Fibroblast of gingiva (primary cell): ENCODE results near the gene DNTT.

Source experiments
- DNase-seq: peaks from one replicate; pipeline ENCODE4 v3.0.0-alpha.2; 2011; ENCODE audit warnings: low read depth

The DNTT gene

GRCh38 chr10:96304230-96304629 lies at the start of gene DNTT:
DNTT (plus strand) TSS chr10:96304434; CDS start chr10:96304498, 64 bp downstream.
- no peak for DNase-seq

- DNase-seq, result no peak
Observed at GRCh38 chr10:96254976-96255375, 49.3 kb upstream of the DNTT start.

GRCh38 chr10:96255549-96256333 lies 48.5 kb upstream of the DNTT start:
- DNase-seq, result no peak

- DNase-seq, result no peak
Observed at GRCh38 chr10:96257944-96258343, 46.3 kb upstream of the DNTT start.

- DNase-seq, result no peak
Observed at GRCh38 chr10:96259150-96259549, 45.1 kb upstream of the DNTT start.

DNA sequence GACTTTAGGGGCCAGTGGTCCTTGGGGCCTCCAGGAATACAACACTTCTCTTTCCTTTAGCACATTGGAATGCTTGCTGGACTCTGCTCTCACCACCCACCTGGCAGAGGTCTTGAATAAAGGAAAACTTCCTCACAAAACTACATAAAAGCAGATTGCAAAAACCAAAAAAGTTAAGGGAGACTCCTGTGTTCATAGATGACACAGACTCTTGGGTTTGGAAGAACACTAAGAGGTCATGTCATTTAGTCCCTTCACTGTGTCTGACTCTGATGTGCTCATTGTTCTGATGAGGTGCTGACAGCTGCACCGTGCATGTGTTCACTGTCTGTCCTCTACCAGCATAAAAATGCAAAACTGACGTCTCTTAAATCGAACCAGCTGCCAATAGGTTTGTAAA lies 44.2 kb upstream of the DNTT start:
- no peak for DNase-seq

- no peak for DNase-seq
Observed at GRCh38 chr10:96261132-96261531, 43.1 kb upstream of the DNTT start.

- DNase-seq, result no peak
Observed at GRCh38 chr10:96261930-96262329, 42.3 kb upstream of the DNTT start.

DNA sequence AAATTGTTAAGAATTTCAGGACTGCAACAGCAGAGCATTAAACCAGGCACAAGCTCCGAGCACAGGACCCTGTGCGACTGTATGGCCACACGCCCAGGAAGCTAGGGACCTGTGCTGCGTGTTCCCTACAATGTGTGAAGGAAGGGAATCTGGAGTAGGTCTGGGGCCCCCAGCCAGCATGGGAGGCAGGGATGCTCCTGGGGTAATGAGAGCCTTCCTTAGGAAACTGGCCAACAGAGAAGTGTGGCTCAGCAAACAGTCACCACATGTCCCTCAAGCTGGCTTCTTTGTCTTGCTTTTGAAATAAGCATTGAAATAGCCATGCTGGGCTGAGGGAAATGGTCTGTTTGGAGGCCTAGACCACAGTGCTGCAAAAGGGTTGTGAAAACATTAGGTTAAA lies 41.1 kb upstream of the DNTT start:
- DNase-seq, result no peak

DNA sequence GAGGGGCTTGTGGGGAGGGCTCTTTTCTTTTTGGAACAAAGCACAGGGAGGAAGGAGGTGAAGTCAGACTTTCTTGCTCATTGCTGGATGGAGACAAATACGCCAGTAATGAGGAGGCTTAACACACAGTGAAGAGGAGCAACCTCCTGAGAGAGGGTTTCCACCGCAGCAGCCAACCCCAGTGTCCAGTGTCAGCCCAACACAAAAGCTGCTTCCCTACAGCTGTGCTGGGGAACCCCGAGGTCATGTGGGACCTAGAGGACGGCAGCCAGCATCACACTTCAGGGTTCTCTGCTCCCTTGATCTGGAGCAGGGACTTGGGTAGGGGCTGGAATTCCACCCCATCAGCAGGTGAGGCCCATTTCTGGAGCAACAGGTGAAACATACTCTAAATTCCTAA lies 40.6 kb upstream of the DNTT start:
- no peak for DNase-seq

DNA sequence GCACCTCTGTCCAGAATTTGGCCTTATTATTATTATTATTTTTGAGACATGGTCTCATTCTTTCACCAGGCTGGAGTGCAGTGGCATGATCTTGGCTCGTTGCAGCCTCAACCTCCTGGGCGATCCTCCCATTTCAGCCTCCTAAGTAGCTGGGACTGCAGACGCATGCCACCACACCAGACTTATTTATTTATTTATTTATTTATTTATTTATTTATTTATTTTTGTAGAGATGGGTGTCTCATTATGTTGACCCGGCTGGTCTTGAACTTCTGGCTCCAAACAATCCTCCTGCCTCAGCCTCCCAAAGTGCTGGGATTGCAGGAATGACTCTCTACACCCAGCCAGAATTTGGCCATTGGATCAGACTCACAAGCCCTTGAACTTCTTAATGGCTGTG lies 39.3 kb upstream of the DNTT start:
- no peak for DNase-seq

DNA sequence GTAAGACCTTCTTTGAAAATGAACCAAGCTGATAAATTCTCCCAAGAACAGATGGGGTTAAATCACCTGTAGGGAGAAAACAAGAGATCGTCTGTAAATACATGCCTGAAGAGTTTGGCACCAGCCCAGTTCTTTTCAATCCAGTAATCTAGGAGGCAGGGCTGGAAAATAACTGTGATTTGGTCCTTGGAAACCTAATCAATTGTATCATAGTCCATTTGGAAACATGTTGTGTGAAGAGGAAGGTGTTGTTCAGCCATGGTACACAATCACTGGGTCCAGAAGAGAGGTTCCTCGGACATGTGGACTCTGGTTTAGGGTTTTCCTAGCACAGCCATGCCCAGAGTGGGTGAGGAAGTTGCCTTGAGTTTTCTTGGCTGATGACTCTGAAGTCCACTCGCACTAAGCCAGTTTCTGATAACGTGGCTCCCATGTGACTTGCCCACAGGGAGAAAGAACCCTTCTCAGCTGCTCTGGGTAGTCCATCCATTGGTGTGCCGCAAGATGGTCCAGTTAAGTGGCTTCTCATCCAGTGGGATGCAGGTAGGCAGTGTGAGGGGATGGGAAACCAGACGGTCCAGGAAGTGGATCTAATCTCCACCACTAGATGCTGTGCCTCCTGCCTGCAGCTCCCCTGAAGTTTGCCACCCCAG lies 38.0 kb upstream of the DNTT start:
- no peak for DNase-seq

DNA sequence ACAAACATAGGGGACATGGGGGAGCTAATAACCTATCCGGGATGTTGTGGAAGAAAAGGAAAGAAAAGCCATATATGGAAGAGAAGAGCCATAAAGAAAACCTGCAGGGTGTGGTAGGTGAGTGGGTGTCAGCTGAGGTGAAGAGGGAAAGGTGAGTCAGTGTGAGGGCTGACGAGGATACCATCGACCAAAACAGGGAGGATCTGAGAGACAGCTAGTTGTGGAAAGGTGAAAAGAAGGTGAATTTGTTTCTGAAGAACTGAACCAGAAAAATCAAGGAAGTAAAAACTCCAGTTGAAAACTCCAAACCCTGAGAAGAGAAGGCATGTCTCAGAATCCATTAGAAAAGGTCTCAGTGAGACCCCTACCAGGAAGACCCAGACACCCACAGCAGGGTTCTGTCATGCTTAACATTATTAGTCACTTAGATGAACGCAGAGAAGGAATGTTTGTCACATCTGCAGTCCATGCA lies 37.0 kb upstream of the DNTT start:
- DNase-seq, result no peak

- DNase-seq, result no peak
Observed at GRCh38 chr10:96268341-96268909, 35.8 kb upstream of the DNTT start.

DNA sequence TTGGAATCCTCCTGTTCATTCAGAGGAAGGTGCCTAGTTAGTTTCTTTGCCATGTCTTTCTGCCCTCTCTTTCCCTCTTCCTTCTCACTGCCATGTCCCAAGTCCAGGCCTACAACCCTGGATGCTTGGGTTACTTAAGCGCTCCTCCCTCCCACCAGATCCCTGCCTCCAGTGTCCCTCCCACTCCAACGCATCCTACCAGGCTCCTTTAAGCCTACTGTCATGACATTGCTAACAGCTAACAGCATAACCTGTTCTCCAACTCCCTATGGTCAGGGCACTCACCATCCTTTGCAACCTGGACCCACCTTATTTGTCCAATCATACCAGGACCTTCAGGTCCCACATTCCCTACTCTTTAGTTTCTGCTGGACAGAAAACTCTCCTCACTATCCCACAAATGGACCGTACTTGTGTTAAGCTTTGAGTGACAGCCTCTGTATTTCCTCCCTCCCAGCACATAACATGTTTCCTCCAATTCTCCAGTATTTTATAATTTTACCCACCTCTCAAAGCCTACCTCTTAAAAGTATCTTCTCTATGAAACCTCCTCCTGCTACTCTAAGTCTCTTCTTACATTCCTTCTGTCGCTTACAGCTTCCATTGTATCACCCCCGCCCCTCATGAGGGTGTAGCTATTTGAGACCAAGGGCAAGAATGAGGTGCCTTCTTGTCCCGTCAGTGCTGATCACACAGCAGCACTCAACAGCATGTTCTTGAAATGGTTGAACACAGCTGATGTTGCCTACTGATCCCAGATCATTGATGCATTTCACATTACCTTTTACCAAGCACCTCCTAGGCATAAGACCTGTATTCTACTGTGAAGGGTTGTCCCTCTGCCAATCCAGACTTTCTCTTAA lies 34.6 kb upstream of the DNTT start:
- no peak for DNase-seq

GRCh38 chr10:96270571-96270970 lies 33.7 kb upstream of the DNTT start:
- DNase-seq, result no peak

DNA sequence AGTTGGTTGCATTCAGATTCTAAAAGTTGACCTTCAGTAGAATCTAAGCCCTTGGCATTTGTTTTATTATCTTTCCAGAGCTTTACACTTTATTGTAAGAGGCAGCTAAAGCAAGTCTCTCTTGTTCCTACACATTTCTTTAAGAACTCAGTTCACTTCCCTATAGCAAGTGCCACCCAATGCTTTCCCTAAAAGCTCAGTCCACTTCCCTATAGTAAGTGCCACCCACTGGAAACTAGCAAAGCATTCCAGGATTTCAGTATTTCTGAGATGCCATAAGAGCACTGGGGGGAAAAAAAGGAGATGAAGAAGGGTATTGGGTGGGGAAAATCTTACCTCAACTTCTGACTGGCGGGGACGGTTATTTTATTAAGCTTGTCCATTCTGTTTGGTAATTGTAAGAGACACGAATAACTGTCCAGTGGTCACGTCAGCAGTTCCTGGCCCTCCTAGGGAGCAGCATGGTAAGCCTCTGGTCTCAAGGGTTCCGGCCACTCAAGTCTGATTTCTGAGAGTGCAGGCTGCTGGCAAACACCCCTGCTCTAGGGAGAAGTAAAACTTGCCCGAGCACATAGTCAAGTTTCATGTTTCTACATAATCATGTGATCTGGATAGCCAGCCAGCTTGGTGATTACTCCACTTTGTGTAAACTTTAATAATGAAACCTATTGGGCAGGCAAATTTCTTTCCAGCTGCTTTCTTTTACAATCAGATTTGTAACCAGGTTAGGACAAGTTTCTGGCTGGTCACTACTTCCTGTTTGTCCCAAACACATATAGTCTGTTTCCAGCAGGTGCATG lies 33.0 kb upstream of the DNTT start, which contains the start of gene BLNK:
BLNK (minus strand) TSS at position 554 of the 800 bp plus-strand sequence; CDS start at position 383, 171 bp downstream.
- peak; percentile 74 for DNase-seq

DNA sequence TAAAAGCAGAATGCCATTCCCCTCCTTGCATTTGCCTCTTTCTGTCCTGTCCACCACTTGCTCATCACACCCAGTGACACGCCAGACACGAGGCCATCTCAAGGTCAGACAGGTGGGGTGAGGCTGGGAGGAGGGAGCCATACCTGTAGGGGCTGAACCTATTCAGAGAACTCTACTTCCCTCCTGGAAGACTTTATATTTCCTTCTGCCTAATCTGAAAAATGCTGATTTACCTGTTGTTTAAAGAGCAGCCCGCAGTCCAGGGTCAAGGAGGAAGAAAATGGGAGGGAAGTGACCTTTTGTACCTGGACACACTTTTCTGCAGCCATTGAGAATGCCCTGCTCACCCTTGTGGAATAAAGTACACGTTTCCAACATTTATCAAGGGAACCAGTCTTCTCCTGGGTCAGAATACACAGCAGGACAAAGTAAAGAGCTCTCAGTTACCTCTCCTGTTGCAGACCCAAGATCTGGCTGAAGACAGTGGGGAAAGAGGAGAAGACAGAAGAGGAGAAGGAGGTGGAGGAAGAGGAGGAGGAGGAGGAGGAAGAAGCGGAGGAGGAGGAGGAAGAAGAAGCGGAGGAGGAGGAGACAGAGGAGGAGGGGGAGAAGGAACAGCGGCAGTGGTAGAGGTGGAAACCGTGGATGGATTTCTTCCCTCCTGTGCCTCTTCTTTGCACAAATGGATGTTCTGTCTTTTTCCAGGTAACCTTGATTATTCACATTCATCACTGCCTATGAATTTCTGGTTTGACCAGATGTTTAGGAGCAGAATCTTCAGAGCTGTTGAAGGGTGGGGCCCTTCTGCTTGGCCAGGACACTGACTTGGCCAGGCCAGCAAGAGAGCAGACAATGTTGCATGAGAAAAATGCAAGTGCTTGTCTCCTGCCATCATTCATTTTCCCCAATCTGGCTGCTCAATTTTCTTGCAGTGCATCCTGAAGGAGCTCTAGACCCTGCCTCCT lies 31.6 kb upstream of the DNTT start:
- no peak for DNase-seq

- DNase-seq, result no peak
Observed at GRCh38 chr10:96275685-96276418, 28.4 kb upstream of the DNTT start.
